HG02938 (cell line): ENCODE data around the gene ZNF273.

Experiments used
- ATAC-seq: cut with Tn5 transposase; IDR thresholded peaks from one replicate; pipeline ENCODE4 v1.9.1; 2021; ENCODE audit warnings: mild to moderate bottlenecking, moderate library complexity; ENCODE audit not compliant: unreplicated experiment

Gene ZNF273

GRCh38 chr7:64876792-64877713 lies 26.0 kb upstream of the ZNF273 start:
- ATAC-seq = no peak

GRCh38 chr7:64877714-64878610 lies 25.1 kb upstream of the ZNF273 start:
- ATAC-seq = no peak

- ATAC-seq = no peak
Measured at GRCh38 chr7:64878684-64879083, 24.4 kb upstream of the ZNF273 start.

GRCh38 chr7:64879086-64879730 lies 23.9 kb upstream of the ZNF273 start:
- ATAC-seq = no peak

- no peak for ATAC-seq
Measured at GRCh38 chr7:64879800-64880199, 23.3 kb upstream of the ZNF273 start.

- no peak for ATAC-seq
Measured at GRCh38 chr7:64880322-64881297, 22.5 kb upstream of the ZNF273 start.

- no peak for ATAC-seq
Measured at GRCh38 chr7:64881461-64882287, 21.4 kb upstream of the ZNF273 start.

GRCh38 chr7:64882341-64883112 lies 20.5 kb upstream of the ZNF273 start:
- no peak for ATAC-seq

GRCh38 chr7:64883113-64883905 lies 19.8 kb upstream of the ZNF273 start:
- ATAC-seq = no peak

- ATAC-seq = no peak
Measured at GRCh38 chr7:64884085-64884912, 18.8 kb upstream of the ZNF273 start.

GRCh38 chr7:64884913-64885370 lies 18.1 kb upstream of the ZNF273 start:
- ATAC-seq = no peak

- no peak for ATAC-seq
Measured at GRCh38 chr7:64885520-64886240, 17.4 kb upstream of the ZNF273 start.

- ATAC-seq = no peak
Measured at GRCh38 chr7:64886956-64887545, 16.0 kb upstream of the ZNF273 start.

GRCh38 chr7:64887756-64888508 lies 15.1 kb upstream of the ZNF273 start:
- no peak for ATAC-seq

GRCh38 chr7:64888561-64888900 lies 14.5 kb upstream of the ZNF273 start:
- ATAC-seq = no peak
